ACC112 (cell line): Measurements from ENCODE around the gene ABCB8.
"Not testable (repeated sequence)": the region's sequence is repeated elsewhere in the genome, so short reads cannot be mapped to it uniquely, and the experiment has no call there.

Experiments
- H2AFZ ChIP-seq: fragments of 200-600 bp; sonication (generic); one replicate; pipeline ENCODE4 v1.6.0; 2017; ENCODE audit warnings: antibody characterized with exemption, low read length; ENCODE audit not compliant: unreplicated experiment
- H3K27ac ChIP-seq: fragments of 200-600 bp; sonication (generic); 2 replicates; pipeline ENCODE4 v1.5.1; 2014; ENCODE audit warnings: low read depth, mild to moderate bottlenecking, antibody characterized with exemption, low read length, moderate library complexity
- H3K27me3 ChIP-seq: fragments of 200-600 bp; sonication (generic); 2 replicates; pipeline ENCODE4 v1.6.1; 2014; ENCODE audit warnings: mild to moderate bottlenecking, antibody characterized with exemption, low read length, moderate library complexity, mixed read lengths; ENCODE audit not compliant: insufficient read depth
- H3K36me3 ChIP-seq: fragments of 200-600 bp; sonication (generic); 2 replicates; pipeline ENCODE4 v1.6.1; 2016; ENCODE audit warnings: mild to moderate bottlenecking, antibody characterized with exemption, low read length, moderate library complexity, mixed read lengths; ENCODE audit not compliant: insufficient read depth
- H3K4me1 ChIP-seq: fragments of 200-600 bp; sonication (generic); one replicate; pipeline ENCODE4 v1.6.1; 2016; ENCODE audit warnings: low read length, mixed read lengths; ENCODE audit not compliant: insufficient read depth, unreplicated experiment, control insufficient read depth
- H3K4me3 ChIP-seq: fragments of 200-600 bp; sonication (generic); 2 replicates; pipeline ENCODE4 v1.5.1; 2014; ENCODE audit warnings: mild to moderate bottlenecking, low read depth, low read length
- H3K79me2 ChIP-seq: fragments of 200-600 bp; sonication (generic); one replicate; pipeline ENCODE4 v1.6.0; 2016; ENCODE audit warnings: low read length; ENCODE audit not compliant: control insufficient read depth, unreplicated experiment, insufficient read depth

The ABCB8 gene

DNA sequence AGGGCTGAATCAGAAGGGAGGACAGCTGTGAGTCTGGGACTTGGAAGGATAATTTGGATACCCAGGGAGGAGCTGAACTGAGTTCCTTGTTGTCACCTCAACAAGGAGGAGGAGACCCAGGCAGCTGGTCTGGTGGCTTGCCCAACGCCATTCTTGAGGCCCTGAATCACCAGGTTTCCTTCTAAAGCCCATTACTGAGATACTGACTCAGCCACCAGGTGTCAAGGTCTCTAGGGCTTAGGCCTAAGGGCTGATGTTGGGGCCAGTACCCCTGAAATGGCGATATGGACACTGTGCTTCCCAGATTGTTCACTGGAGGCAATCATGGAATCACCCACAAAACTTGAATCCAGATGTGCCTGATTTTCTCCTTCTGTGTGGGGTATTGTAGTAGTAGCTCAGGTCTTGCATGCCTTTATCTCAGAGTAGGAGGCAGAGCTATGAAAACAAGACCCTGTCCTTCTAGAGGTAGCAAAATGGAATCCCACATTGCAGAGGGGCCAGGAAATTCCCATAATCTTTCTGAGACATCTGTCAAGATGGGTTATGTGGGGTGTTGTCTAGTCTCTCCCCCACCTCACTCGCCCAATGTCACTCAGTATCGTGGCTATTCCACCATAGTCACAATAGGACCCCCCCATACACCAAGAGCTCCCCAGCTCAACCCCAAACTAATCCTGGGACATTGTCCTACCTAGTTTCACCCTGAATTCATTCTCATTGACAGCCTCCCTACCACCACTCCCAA, 2.2 kb upstream of the ABCB8 start:
- Histone ChIP-seq H3K79me2 (peaks cover 9% of the 10 kb centered on the region), H3K4me1 (peaks cover 8% of the 10 kb centered on the region), H3K36me3 (no peaks in the 10 kb centered on the region), H3K27me3 (no peaks in the 10 kb centered on the region), H3K4me3 (no peak overlapping the region), H2AFZ (no peak overlapping the region), H3K27ac (no peak overlapping the region)

DNA sequence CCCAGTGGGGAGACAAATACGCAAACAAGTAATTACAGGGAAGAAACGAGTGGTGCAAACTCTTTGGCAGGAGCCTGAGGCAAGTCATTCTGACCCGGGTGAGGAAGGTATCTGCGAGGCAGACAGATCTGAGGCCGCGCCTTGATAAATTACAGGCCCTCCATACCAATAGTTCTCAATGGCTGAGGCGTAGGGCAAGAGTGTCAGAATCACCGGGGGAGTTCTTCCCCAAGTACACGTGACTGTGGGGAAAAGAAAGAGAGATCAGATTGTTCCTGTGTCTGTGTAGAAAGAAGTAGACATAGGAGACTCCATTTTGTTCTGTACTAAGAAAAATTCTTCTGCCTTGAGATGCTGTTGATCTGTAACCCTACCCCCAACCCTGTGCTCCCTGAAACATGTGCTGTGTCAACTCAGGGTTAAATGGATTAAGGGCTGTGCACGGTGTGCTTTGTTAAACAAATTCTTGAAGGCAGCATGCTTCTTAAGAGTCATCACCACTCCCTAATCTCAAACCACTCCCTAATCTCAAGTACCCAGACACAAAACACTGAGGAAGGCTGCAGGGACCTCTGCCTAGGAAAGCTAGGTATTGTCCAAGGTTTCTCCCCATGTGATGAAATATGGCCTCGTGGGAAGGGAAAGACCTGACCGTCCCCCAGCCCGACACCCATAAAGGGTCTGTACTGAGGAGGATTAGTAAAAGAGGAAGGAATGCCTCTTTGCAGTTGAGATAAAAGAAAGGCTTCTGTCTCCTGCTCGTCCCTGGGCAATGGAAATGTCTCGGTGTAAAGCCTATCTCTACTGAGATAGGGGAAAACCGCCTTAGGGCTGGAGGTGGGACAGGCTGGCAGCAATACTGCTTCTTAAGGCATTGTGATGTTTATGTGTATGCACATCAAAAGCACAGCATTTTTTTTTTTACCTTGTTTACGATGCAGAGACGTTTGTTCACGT, 1.2 kb upstream of the ABCB8 start:
- H2AFZ ChIP-seq, result peak overlapping the region; percentile 75
- H3K27me3 ChIP-seq, H3K4me3 ChIP-seq, H3K27ac ChIP-seq, H3K4me1 ChIP-seq, H3K79me2 ChIP-seq, H3K36me3 ChIP-seq: not testable (repeated sequence)

- peak overlapping the region; percentile 75 for H2AFZ ChIP-seq
- H3K27ac ChIP-seq, result peak overlapping the region; percentile 49
Measured at GRCh38 chr7:151027728-151028130, 521 bp upstream of the ABCB8 start.

DNA sequence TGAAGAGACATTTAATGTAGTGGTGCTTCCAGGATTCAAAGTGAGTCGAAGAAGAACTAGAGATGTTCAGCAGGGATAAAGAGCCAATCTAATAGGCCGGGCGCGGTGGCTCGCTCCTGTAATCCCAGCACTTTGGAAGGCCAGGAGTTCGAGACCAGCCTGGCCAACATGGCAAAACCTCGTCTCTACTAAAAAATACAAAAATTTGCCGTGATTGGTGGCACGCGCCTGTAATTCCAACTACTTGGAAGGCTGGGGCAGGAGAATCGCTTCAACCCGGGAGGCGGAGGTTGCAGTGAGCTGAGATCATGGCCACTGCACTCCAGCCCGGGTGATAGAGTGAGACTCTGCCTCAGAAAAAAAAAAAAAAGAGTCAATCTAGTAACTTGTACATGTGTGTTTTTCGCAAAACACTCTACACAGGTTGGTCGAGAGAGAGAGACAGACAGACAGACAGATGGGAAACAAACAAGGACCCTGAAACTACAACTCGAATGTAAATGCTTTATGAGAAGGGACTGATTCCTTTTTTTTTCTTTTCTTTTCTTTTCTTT, 775 bp downstream of the ABCB8 start:
- Histone ChIP-seq H3K4me3 (peak overlapping the region; percentile 81), H3K79me2 (peaks cover 9% of the 10 kb centered on the region), H3K27ac (peak overlapping the region; percentile 58), H3K27me3 (no peaks in the 10 kb centered on the region), H3K4me1 (peaks cover 8% of the 10 kb centered on the region), H3K36me3 (no peaks in the 10 kb centered on the region), H2AFZ (peak overlapping the region; percentile 51)

More at GRCh38 chr7:151027728-151028130, 521 bp upstream of the ABCB8 start:
- H3K4me3 ChIP-seq, result peak overlapping the region; percentile 81
- not testable (repeated sequence) for H3K79me2 ChIP-seq, H3K36me3 ChIP-seq, H3K4me1 ChIP-seq, H3K27me3 ChIP-seq

- no peak overlapping the region for H2AFZ ChIP-seq
- H3K79me2 ChIP-seq, result peaks cover 9% of the 10 kb centered on the region
- H3K27me3 ChIP-seq, result no peaks in the 10 kb centered on the region
- no peak overlapping the region for H3K4me3 ChIP-seq
- H3K36me3 ChIP-seq, result no peaks in the 10 kb centered on the region
- peaks cover 8% of the 10 kb centered on the region for H3K4me1 ChIP-seq
- H3K27ac ChIP-seq, result no peak overlapping the region
Measured at GRCh38 chr7:151031011-151031410, 2.8 kb downstream of the ABCB8 start.

DNA sequence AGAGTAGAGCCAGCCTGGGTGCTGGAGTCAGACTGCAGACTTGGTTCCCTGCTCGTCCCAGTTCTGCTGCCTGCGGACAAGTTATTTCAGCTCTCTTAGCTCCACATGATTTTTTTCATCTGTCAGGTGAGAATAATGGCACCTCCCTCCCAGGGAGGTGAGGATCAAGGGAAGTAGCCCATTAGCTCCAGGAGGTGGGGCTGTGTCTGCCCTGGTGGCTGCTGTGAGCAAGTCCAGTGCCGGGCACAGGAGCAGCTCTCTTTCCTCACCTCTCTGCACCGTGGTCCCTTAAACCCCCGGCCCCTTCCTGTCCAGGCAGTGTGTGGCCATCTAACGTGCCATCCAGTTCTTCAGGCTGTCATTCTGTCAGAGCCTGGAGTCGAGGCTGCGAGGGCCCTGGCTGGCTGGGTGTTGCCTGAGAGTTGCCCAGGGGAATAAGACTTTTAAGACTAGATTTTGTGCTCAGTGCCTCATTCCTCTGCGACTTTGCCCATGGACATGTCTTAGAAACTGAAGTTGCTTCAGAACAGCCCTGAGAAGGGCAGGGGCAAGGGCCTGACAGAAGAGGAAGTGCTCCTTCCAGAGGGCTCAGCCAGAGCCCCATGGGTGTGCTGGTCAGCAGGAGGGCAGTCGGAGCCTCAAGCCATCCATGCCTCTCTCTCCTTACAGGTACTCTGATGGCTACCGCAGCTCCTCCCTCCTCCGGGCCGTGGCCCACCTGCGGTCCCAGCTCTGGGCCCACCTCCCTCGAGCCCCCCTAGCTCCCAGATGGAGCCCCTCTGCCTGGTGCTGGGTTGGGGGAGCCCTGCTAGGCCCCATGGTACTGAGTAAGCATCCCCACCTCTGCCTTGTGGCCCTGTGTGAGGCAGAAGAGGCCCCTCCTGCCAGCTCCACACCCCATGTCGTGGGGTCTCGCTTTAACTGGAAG, 5.0 kb downstream of the ABCB8 start:
- Histone ChIP-seq H2AFZ (no peak overlapping the region), H3K4me1 (peaks cover 10% of the 10 kb centered on the region), H3K27ac (no peak overlapping the region), H3K4me3 (no peak overlapping the region), H3K27me3 (no peaks in the 10 kb centered on the region), H3K36me3 (peaks cover 4% of the 10 kb centered on the region; the same call in 1 of the 2 replicates), H3K79me2 (peaks cover 9% of the 10 kb centered on the region)

DNA sequence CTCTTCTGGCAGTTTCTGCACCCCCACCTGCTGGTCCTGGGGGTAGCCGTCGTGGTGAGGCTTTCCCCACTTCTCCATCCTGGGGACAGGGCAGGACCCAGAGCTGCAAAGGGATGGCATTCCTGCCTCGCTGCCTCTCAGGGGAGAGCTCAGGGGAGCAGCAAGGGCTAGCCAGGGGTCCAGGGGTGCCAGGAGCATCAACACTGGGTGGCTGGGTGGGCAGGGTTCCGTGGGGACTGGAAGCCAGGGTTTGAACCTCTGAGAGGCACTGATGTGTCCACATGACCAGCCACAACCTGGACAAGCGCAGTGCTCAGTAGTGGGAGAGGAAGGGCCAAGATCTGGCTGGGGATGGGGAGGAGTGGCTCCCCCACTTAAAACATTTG, 5.6 kb downstream of the ABCB8 start:
- H3K4me3 ChIP-seq, result no peak overlapping the region
- H3K27me3 ChIP-seq, result no peaks in the 10 kb centered on the region
- H3K36me3 ChIP-seq, result peaks cover 4% of the 10 kb centered on the region; the same call in 1 of the 2 replicates
- no peak overlapping the region for H2AFZ ChIP-seq
- no peak overlapping the region for H3K27ac ChIP-seq
- peaks cover 16% of the 10 kb centered on the region for H3K4me1 ChIP-seq
- H3K79me2 ChIP-seq, result peaks cover 8% of the 10 kb centered on the region

GRCh38 chr7:151034312-151035025, 6.2 kb downstream of the ABCB8 start:
- Histone ChIP-seq H2AFZ (no peak overlapping the region), H3K79me2 (peaks cover 4% of the 10 kb centered on the region), H3K4me1 (peaks cover 16% of the 10 kb centered on the region), H3K27me3 (no peaks in the 10 kb centered on the region), H3K27ac (no peak overlapping the region), H3K36me3 (peaks cover 4% of the 10 kb centered on the region; the same call in 1 of the 2 replicates), H3K4me3 (no peak overlapping the region)

GRCh38 chr7:151035026-151035717, 6.9 kb downstream of the ABCB8 start:
- no peak overlapping the region for H3K27ac ChIP-seq
- peaks cover 23% of the 10 kb centered on the region for H3K4me1 ChIP-seq
- H2AFZ ChIP-seq, result no peak overlapping the region
- no peak overlapping the region for H3K4me3 ChIP-seq
- peaks cover 4% of the 10 kb centered on the region; the same call in 1 of the 2 replicates for H3K36me3 ChIP-seq
- no peaks in the 10 kb centered on the region for H3K27me3 ChIP-seq
- no peaks in the 10 kb centered on the region for H3K79me2 ChIP-seq
